ENCODE data around the gene DCP1A. TPM values are rescaled to one million over a fixed set of nuclear protein-coding genes. Genes with fewer than 3 reads are reported as not detected.

Gene DCP1A
- total RNA-seq, 4 donors from 2014 or later, result 19.0 to 24.3 (median 20.6) TPM

- TF ChIP-seq CTCF (IDR thresholded peaks at IDR 0.05; ENCODE audit: low read depth), result no peak
Observed at GRCh38 chr3:53300826-53301225, 46.5 kb downstream of the DCP1A start.

- TF ChIP-seq CTCF (IDR thresholded peaks at IDR 0.05; ENCODE audit: low read depth), result no peak
Observed at GRCh38 chr3:53295410-53295809, 51.9 kb downstream of the DCP1A start.

- no peak for TF ChIP-seq CTCF (IDR thresholded peaks at IDR 0.05; ENCODE audit: low read depth)
Observed at GRCh38 chr3:53293867-53294266, 53.5 kb downstream of the DCP1A start.

- no peak for TF ChIP-seq CTCF (IDR thresholded peaks at IDR 0.05; ENCODE audit: low read depth)
Observed at GRCh38 chr3:53288214-53288613, 59.1 kb downstream of the DCP1A start.

- no peak for TF ChIP-seq CTCF (IDR thresholded peaks at IDR 0.05; ENCODE audit: low read depth)
Observed at GRCh38 chr3:53287131-53287629, 60.2 kb downstream of the DCP1A start.

GRCh38 chr3:53286727-53287126 is 60.6 kb downstream of the DCP1A start:
- TF ChIP-seq CTCF (IDR thresholded peaks at IDR 0.05; ENCODE audit: low read depth), result no peak

- TF ChIP-seq CTCF (IDR thresholded peaks at IDR 0.05; ENCODE audit: low read depth), result no peak
Observed at GRCh38 chr3:53282581-53282980, 64.8 kb downstream of the DCP1A start.

Measured in subcutaneous adipose tissue (tissue), 4 donors.